PC-9 (cell line): Measurements from ENCODE around the gene CLDN9.

Experiments
- EZH2 ChIP-seq: fragments of 200-600 bp; sonication (generic); IDR thresholded peaks from 2 replicates; pipeline ENCODE4 v1.8.0; 2017; ENCODE audit warnings: antibody characterized with exemption, low read depth
- TF ChIP-seq, protein P1 (sequence below): fragments of 200-600 bp; sonication (generic); conservative IDR thresholded peaks from 2 replicates; pipeline ENCODE4 v1.6.1; 2017; ENCODE audit warnings: mixed run types, antibody characterized with exemption, mild to moderate bottlenecking, moderate library complexity

- TF ChIP-seq, protein P1, sequence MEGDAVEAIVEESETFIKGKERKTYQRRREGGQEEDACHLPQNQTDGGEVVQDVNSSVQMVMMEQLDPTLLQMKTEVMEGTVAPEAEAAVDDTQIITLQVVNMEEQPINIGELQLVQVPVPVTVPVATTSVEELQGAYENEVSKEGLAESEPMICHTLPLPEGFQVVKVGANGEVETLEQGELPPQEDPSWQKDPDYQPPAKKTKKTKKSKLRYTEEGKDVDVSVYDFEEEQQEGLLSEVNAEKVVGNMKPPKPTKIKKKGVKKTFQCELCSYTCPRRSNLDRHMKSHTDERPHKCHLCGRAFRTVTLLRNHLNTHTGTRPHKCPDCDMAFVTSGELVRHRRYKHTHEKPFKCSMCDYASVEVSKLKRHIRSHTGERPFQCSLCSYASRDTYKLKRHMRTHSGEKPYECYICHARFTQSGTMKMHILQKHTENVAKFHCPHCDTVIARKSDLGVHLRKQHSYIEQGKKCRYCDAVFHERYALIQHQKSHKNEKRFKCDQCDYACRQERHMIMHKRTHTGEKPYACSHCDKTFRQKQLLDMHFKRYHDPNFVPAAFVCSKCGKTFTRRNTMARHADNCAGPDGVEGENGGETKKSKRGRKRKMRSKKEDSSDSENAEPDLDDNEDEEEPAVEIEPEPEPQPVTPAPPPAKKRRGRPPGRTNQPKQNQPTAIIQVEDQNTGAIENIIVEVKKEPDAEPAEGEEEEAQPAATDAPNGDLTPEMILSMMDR: no peak
- no peak for TF ChIP-seq EZH2
Observed at GRCh38 chr16:3050487-3050886, 37.8 kb downstream of the CLDN9 start.
